SH-SY5Y (cell line): Measurements from ENCODE around the gene EDEM3.

Experiments used
- GATA2 ChIP-seq: IDR thresholded peaks from 2 replicates; pipeline ENCODE4 v1.6.1; 2011; ENCODE audit warnings: mild to moderate bottlenecking, low read depth, low read length
- GATA3 ChIP-seq: IDR thresholded peaks from 2 replicates; pipeline ENCODE4 v1.6.1; 2011; ENCODE audit warnings: low read depth, mild to moderate bottlenecking, low read length, moderate library complexity

Gene EDEM3

GRCh38 chr1:184673305-184673704 lies 81.4 kb downstream of the EDEM3 start:
- no peak for TF ChIP-seq GATA2
- TF ChIP-seq GATA3: no peak

- TF ChIP-seq GATA2: no peak
- no peak for TF ChIP-seq GATA3
Measured at GRCh38 chr1:184672013-184672726, 82.5 kb downstream of the EDEM3 start.

GRCh38 chr1:184669391-184669790 lies 85.3 kb downstream of the EDEM3 start:
- TF ChIP-seq GATA2: no peak
- no peak for TF ChIP-seq GATA3

- TF ChIP-seq GATA3: no peak
- TF ChIP-seq GATA2: no peak
Measured at GRCh38 chr1:184665360-184665759, 89.3 kb downstream of the EDEM3 start.

GRCh38 chr1:184664661-184665060 lies 90.0 kb downstream of the EDEM3 start:
- TF ChIP-seq GATA2 (no peak), GATA3 (no peak)

- TF ChIP-seq GATA3: no peak
- TF ChIP-seq GATA2: no peak
Measured at GRCh38 chr1:184664042-184664660, 90.5 kb downstream of the EDEM3 start.

- no peak for TF ChIP-seq GATA3
- no peak for TF ChIP-seq GATA2
Measured at GRCh38 chr1:184661801-184662200, 92.9 kb downstream of the EDEM3 start.

GRCh38 chr1:184660462-184661191 lies 94.0 kb downstream of the EDEM3 start:
- TF ChIP-seq GATA2 (no peak), GATA3 (no peak)

GRCh38 chr1:184658055-184658454 lies 96.6 kb downstream of the EDEM3 start:
- TF ChIP-seq GATA3: no peak

- TF ChIP-seq GATA2 (no peak), GATA3 (no peak)
Measured at GRCh38 chr1:184656221-184656620, 98.4 kb downstream of the EDEM3 start.

- TF ChIP-seq GATA3 (no peak), GATA2 (no peak)
Measured at GRCh38 chr1:184655185-184655584, 99.5 kb downstream of the EDEM3 start.

GRCh38 chr1:184650177-184650866 lies 104.3 kb downstream of the EDEM3 start:
- no peak for TF ChIP-seq GATA2
- no peak for TF ChIP-seq GATA3

GRCh38 chr1:184649451-184649888 lies 105.2 kb downstream of the EDEM3 start:
- TF ChIP-seq GATA2: no peak
- no peak for TF ChIP-seq GATA3

- TF ChIP-seq GATA2 (no peak), GATA3 (no peak)
Measured at GRCh38 chr1:184648856-184649201, 105.8 kb downstream of the EDEM3 start.
